Endothelial cell of umbilical vein (primary cell): Measurements from ENCODE around the gene SUGCT. TPM values are rescaled to one million over a fixed set of nuclear protein-coding genes. Genes with fewer than 3 reads are reported as not detected.

Experiments
- BruUV-seq: library from RNA; stranded (reverse); fragments of 400-500 nt; replicated peaks from 2 replicates; lab custom pipeline; 2021; lab: Mats Ljungman, UMichigan
- CTCF ChIA-PET: fragments of 300-600, 350-600 bp; sonication (Branson Sonifier 250); formaldehyde crosslinking; loops from one replicate; lab custom pipeline; 2021; ENCODE audit warnings: antibody characterized with exemption, inconsistent platforms; lab: Charles Lee
- POLR2A ChIA-PET: fragments of 300-600, 350-600 bp; sonication (Branson Sonifier 250); formaldehyde crosslinking; loops from one replicate; lab custom pipeline; 2021; ENCODE audit warnings: antibody characterized with exemption, inconsistent platforms; lab: Charles Lee
- DNase-seq: peaks from one replicate; pipeline ENCODE4 v3.0.0-alpha.2; 2011; ENCODE audit warnings: low read depth, low spot score
- FAIRE-seq: peaks from 2 replicates; lab custom pipeline; 2011; peaks lifted over from hg19 to GRCh38; lab: Jason Lieb, UNC
- H2AFZ ChIP-seq: 2 replicates; pipeline ENCODE4 v1.6.0; 2012; ENCODE audit warnings: low read depth, low read length, control low read depth, inconsistent platforms
- H3K27ac ChIP-seq: 2 replicates; pipeline ENCODE4 v1.5.1; 2011; ENCODE audit warnings: low read depth, mild to moderate bottlenecking, control low read depth, low read length, moderate library complexity; ENCODE audit not compliant: insufficient read depth
- H3K27me3 ChIP-seq, 2 experiments: 2 replicates each; pipeline versions ENCODE4 v1.6.0 to v1.6.1; 2011; ENCODE audit warnings: low read length in 2 of 2, mixed read lengths in 1 of 2; ENCODE audit not compliant: control insufficient read depth in 2 of 2, insufficient read depth in 2 of 2
- H3K36me3 ChIP-seq, 2 experiments: 2 replicates in 1 of 2; 3 replicates in 1 of 2; pipeline ENCODE4 v1.5.1; 2011; ENCODE audit warnings: low read length in 2 of 2, mild to moderate bottlenecking in 1 of 2, moderate library complexity in 1 of 2; ENCODE audit not compliant: control insufficient read depth in 2 of 2, insufficient read depth in 2 of 2; ENCODE audit errors: extremely low read depth in 1 of 2
- H3K4me1 ChIP-seq: 3 replicates; pipeline ENCODE4 v1.5.1; 2011; ENCODE audit warnings: mild to moderate bottlenecking, low read length; ENCODE audit not compliant: control insufficient read depth, insufficient read depth; ENCODE audit errors: extremely low read depth
- H3K4me2 ChIP-seq: 2 replicates; pipeline ENCODE4 v1.6.1; 2011; ENCODE audit warnings: low read length, control low read depth, mixed read lengths; ENCODE audit not compliant: insufficient read depth
- H3K4me3 ChIP-seq, 3 experiments: fragments of 200-600 bp in 1 of 3; sonication (generic), shearing (Covaris generic) in 1 of 3; replicated peaks in 1 of 3; 2 replicates each; pipeline ENCODE4 v1.5.1; 2011 to 2016; ENCODE audit warnings: control low read depth in 3 of 3, low read length in 3 of 3, mild to moderate bottlenecking in 2 of 3, inconsistent platforms in 1 of 3, low read depth in 1 of 3, moderate library complexity in 1 of 3; ENCODE audit not compliant: insufficient read depth in 1 of 3
- H3K79me2 ChIP-seq: 2 replicates; pipeline ENCODE4 v1.6.0; 2012; ENCODE audit warnings: low read length, inconsistent platforms; ENCODE audit not compliant: control insufficient read depth, insufficient read depth
- H3K9ac ChIP-seq: replicated peaks from 2 replicates; pipeline ENCODE3; 2011; ENCODE audit warnings: low read length, control low read depth; ENCODE audit not compliant: insufficient read depth; ENCODE audit errors: extremely low read depth
- H3K9me1 ChIP-seq: replicated peaks from 3 replicates; pipeline ENCODE4 v1.6.0; 2011; ENCODE audit warnings: mild to moderate bottlenecking, low read length; ENCODE audit not compliant: control insufficient read depth, insufficient read depth; ENCODE audit errors: extremely low read depth
- H3K9me3 ChIP-seq: replicated peaks from 2 replicates; pipeline ENCODE4 v1.5.1; 2012; ENCODE audit warnings: low read length, inconsistent platforms; ENCODE audit not compliant: control insufficient read depth, insufficient read depth
- H4K20me1 ChIP-seq: replicated peaks from 2 replicates; pipeline ENCODE3; 2011; ENCODE audit warnings: mild to moderate bottlenecking, low read length; ENCODE audit not compliant: control insufficient read depth, insufficient read depth; ENCODE audit errors: extremely low read depth
- FOS ChIP-seq: IDR thresholded peaks from 2 replicates; pipeline ENCODE4 v1.6.1; 2011; ENCODE audit warnings: mild to moderate bottlenecking, low read length, moderate library complexity, borderline replicate concordance; ENCODE audit not compliant: insufficient read depth
- GATA2 ChIP-seq: IDR thresholded peaks from 2 replicates; pipeline ENCODE4 v1.7.0; 2011; ENCODE audit warnings: low read depth, mild to moderate bottlenecking, moderate library complexity, mixed read lengths, low read length; ENCODE audit not compliant: insufficient read length, insufficient read depth
- MYC ChIP-seq: IDR thresholded peaks from one replicate; pipeline ENCODE4 v1.6.1; 2011; ENCODE audit warnings: mild to moderate bottlenecking, low read depth, low read length
- dilution Hi-C: fragments of 300-500 bp; cut with MboI; formaldehyde crosslinking; loops from one replicate; pipeline ENCODE4 v1.15.0; 2019; ENCODE audit warnings: low sequenced_read_pairs; ENCODE audit not compliant: extremely low pct_ligation_motif_present
- intact Hi-C: fragments of 100-400 bp; cut with micrococcal nuclease; formaldehyde crosslinking; loops from one replicate; pipeline ENCODE4 v1.10.0; 2022
- polyA plus RNA-seq, 4 experiments: library from polyadenylated mRNA; depleted of rRNA in 3 of 4; stranded (reverse) in 3 of 4; unstranded in 1 of 4; fragments of >200 nt; gene quantifications; 2 replicates each; pipeline versions ENCODE4 v1.2.1 to v1.2.3, GENCODE V29; 2011 to 2012; ENCODE audit warnings: missing spikeins in 1 of 4
- total RNA-seq: library from RNA; stranded (reverse); gene quantifications from 2 replicates; pipeline ENCODE4 v1.2.3, GENCODE V29; 2021

The SUGCT gene
- total and polyA plus RNA-seq, 2 donors (not counting 3 experiments of a cell fraction or from before 2014, with no cell fraction given): 1.2 to 1.4 TPM

- CTCF ChIA-PET: interaction anchor here (1.0 to 3.5 kb wide), 6 partner anchors 13 to 385 kb away, joined by 3 to 38 read pairs (median 3); partner anchors contain the start of gene SUGCT
- H3K36me3 ChIP-seq: no peaks in the 10 kb centered on the region
- POLR2A ChIA-PET: no interaction called here
- FAIRE-seq (no peak), DNase-seq (no peak)
- BruUV-seq: no TSS peak
- TF ChIP-seq GATA2: peak; percentile 65
- no peak for TF ChIP-seq FOS
- H4K20me1 ChIP-seq: no peaks in the 10 kb centered on the region
- no peak overlapping the region for H3K4me3 ChIP-seq
- H3K79me2 ChIP-seq: no peaks in the 10 kb centered on the region
- no peaks in the 10 kb centered on the region for H3K27me3 ChIP-seq
- H3K27ac ChIP-seq: peak overlapping the region; percentile 61
- no peak overlapping the region for H3K4me2 ChIP-seq
- intact Hi-C loops: loop anchor here (2.0 kb wide), 1 partner anchor 79 kb away; no protein-coding TSS in a partner anchor
- no peak overlapping the region for H3K9ac ChIP-seq
- H3K4me1 ChIP-seq: peaks cover 19% of the 10 kb centered on the region
- H2AFZ ChIP-seq: no peak overlapping the region
- dilution Hi-C loops: no loop called here
- no peaks in the 10 kb centered on the region for H3K9me3 ChIP-seq
- H3K9me1 ChIP-seq: no peaks in the 10 kb centered on the region
These were observed 85.1 kb downstream of the SUGCT start for GRCh38 chr7:40219917-40220316.

GRCh38 chr7:40220421-40220911 lies 85.7 kb downstream of the SUGCT start:
- H3K9me3 ChIP-seq: no peaks in the 10 kb centered on the region
- H3K9me1 ChIP-seq: no peaks in the 10 kb centered on the region
- peak overlapping the region; percentile 20 for H3K9ac ChIP-seq
- H2AFZ ChIP-seq: no peak overlapping the region
- no peaks in the 10 kb centered on the region for H4K20me1 ChIP-seq
- BruUV-seq: no TSS peak
- H3K79me2 ChIP-seq: no peaks in the 10 kb centered on the region
- intact Hi-C loops (loop anchor here (2.0 kb wide), 1 partner anchor 78 kb away; no protein-coding TSS in a partner anchor), dilution Hi-C loops (no loop called here)
- H3K27ac ChIP-seq: peak overlapping the region; percentile 61
- no peaks in the 10 kb centered on the region for H3K36me3 ChIP-seq
- DNase-seq (no peak), FAIRE-seq (no peak)
- H3K4me3 ChIP-seq: no peak overlapping the region
- H3K27me3 ChIP-seq: no peaks in the 10 kb centered on the region
- TF ChIP-seq MYC (no peak), FOS (peak; percentile 37)
- ChIA-PET POLR2A (no interaction called here), CTCF (interaction anchor here (0.9 to 3.5 kb wide), 6 partner anchors 12 to 782 kb away, joined by 3 to 38 read pairs (median 3); partner anchors contain the start of gene SUGCT)
- H3K4me1 ChIP-seq: peaks cover 19% of the 10 kb centered on the region
- no peak overlapping the region for H3K4me2 ChIP-seq
